Activated CD8-positive, alpha-beta memory T cell treated with anti-CD3 and anti-CD28 coated beads, Interleukin-2, amount 50 U/mL, for 48 hours (primary cell): Measurements from ENCODE around the gene UVSSA.

Experiments used
- DNase-seq: peaks from one replicate; pipeline ENCODE4 v3.0.0-alpha.2; 2020

Gene UVSSA

DNA sequence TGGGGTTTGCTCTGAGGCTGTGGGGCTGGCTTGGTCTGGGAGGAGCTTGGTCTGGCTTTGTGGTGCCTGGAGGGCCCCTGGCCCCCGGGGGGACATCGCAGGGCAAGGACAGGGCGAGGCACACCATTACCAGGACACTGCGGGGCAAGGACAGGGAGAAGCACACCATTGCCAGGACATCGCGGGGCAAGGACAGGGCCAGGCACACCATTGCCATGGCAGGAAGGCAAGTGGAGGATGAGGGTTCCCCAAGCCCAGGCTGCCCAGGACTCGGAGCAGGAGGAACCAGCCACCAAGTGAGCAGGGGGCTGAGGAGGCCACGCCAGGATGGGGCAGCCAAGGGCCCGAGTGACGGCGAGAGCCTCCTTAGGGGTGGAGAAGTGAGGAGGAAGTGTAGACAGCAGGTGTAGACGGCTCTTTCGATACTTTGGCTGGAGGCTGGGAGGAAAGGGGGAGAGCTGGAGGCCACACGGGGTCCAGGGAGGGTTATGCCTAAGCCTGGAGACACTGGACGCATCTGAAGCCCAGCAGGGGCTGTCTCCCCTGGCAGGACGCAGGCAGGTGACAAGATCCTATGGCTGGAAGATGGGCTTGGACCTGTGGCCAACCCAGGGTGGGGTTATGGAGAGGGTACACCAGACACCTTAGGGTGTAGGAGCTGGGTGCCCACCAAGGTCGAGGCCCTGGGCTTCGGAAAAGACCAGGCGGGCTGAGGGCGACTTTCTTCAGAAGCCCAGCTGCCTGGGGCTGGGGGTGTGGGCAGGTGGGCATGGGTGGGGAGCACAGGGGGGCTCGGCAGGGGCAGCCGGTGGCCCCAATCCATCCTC lies 51.9 kb downstream of the UVSSA start:
- no peak for DNase-seq

DNA sequence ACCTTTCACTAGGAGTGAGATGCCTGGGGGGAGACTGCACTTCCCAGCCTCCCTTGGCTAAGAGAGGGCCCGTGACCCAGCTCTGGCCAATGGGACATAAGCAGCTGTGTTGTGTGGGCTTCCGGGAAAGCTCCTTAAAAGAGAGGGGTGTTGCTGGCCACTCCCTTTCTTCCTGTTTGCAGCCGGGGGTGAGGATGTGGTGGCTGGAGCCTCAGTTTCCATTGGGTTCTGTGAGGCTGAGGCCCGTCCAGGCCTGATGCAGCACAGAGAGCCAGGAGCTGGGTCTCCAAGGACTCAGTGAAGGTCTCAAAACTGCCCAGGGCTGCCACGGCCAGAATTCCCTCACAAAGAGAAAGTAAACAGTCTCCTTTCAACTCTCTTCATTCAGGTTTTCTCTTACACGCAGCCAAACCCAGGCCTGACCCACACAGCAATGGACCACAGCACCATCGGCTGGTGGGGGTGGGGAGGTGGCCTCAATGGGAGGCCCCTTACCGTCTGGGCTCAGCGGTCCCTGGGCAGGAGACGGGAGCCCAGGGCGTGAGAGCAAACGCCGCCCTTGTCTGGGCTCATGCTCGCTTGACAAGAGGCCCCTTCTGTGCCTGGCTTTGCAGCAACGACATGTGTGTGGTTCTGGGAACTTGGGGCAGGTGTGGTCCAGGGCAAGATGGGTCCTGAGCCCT lies 52.6 kb downstream of the UVSSA start:
- DNase-seq = peak; percentile 25

- DNase-seq = peak; percentile 44
These were observed 53.3 kb downstream of the UVSSA start for GRCh38 chr4:1400191-1400805.

GRCh38 chr4:1400831-1401408 lies 53.9 kb downstream of the UVSSA start:
- peak; percentile 45 for DNase-seq

- peak; percentile 51 for DNase-seq
These were observed 54.5 kb downstream of the UVSSA start for GRCh38 chr4:1401409-1402020.

DNA sequence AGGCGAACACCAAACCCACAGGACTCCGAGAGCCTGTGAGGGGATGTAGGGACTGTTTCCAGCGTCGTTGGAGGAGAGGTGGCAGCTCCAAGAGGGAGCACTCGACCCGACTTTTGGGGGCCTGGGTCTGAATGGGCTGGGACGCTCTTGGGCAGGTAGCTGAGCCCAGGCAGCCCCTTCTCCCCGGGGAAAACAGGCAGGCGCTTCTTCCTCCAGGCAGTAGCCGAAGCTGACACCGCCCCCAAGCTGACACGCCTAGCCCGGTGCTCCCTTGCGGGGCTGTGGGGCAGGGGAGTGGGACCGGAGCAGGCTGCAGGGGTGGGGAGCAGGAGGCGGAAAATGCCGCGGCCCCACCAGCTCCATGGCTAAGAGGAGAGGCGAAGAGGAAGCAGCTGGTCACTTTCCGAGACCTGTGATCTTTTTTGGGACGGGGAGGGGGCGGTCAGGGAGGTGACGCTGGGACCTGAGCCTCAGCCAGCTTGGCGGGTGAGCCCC lies 55.1 kb downstream of the UVSSA start:
- peak; percentile 48 for DNase-seq

DNA sequence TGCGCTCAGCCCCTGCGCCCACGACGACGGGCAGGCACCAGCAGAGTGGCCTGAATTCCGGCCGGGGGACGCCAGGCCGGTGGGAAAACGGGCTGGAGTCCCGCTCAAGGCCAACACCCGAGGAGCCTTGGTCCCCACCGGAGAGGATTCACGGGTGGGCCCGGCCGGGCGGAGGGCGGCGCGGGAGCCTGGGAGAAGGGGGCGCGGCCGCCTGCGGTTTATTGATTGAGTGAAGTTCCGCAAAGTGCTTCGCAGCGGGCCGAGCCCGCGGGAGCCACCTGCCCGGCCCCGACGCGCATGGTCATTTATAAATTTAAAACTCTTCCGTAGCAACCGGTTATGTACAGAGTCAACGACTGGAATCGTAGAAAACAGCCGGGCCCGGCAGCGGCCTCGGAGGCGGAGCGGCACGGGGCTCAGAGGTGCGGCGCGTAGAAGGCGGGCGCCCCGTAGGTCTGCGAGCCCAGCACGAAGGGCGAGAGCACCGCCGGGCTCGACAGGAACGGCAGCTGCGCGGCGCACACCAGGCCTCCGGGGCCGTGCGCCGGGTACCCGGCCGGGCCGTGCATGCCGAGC lies 55.6 kb downstream of the UVSSA start:
- peak; percentile 53 for DNase-seq

DNA sequence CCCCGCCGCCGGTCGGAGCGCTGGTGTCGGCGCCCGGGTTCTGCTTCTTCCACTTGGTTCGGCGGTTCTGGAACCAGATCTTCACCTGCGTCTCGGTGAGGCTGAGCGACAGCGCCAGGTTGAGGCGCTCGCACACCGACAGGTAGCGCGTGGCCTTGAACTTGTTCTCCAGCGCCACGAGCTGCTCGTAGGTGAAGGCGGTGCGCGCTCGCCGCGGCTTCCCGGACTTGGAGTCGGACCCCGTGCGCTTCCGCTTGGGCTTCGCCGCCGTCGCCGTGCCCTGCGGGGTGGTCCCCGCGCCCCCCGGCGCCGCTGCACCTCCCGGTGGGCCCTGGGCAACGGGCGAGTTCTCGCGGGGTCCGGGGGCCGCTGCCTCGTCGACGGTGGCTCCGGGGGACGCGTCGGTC lies 56.2 kb downstream of the UVSSA start:
- peak; percentile 52 for DNase-seq

GRCh38 chr4:1403591-1404572 lies 56.9 kb downstream of the UVSSA start:
- peak; percentile 57 for DNase-seq

DNA sequence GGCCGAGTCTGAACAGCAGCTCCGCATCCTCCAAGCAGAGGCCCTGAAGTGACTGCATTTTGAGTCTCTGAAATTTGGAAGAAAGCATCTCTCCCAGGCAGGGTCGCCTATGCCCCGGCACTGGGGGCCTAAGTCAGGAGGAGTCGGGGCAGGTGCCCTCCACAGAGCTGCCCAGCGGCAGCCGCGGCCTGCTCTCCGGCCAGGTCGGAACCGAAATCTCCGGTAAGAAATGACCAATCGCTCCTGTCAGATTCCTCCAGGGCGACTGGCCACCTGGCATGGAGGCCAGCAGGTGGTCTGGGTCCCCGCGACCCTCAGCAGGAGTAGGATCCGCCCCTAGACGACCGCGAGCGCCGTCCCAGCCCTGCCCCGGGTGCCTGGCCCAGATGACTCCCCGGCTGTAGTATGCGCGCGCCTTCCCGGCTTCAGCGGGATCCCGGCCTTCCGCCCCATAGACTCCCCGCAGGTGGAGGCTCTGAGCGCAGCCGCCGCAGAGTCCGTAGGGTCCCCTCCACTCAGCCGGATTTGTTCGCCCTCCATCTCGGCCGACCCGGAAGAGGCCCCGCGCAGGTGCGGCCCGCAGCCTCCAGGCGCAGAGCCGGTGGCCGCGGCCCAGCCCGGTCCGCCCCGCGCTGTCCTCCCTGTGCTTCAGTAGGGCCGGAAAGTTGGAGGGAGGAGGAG lies 57.7 kb downstream of the UVSSA start:
- peak; percentile 56 for DNase-seq

DNA sequence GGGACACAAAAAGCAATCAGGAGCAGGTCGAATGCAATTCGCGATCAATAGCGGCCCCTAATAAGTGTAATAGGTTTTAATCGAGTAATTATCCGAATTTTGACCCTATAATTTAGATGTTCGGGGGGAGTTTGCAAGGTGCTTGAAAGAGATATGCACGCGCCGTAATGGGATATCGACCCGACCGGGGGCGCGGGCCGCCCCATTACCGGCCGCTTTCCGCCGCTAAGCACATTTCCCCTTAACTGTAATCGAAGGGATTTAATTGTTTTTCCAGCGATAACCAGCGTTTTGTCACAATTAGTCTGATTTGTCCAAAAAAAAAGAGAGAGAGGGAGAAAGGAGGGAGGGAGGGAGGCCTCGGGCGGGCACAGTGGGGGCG lies 58.2 kb downstream of the UVSSA start:
- DNase-seq = peak; percentile 47

DNA sequence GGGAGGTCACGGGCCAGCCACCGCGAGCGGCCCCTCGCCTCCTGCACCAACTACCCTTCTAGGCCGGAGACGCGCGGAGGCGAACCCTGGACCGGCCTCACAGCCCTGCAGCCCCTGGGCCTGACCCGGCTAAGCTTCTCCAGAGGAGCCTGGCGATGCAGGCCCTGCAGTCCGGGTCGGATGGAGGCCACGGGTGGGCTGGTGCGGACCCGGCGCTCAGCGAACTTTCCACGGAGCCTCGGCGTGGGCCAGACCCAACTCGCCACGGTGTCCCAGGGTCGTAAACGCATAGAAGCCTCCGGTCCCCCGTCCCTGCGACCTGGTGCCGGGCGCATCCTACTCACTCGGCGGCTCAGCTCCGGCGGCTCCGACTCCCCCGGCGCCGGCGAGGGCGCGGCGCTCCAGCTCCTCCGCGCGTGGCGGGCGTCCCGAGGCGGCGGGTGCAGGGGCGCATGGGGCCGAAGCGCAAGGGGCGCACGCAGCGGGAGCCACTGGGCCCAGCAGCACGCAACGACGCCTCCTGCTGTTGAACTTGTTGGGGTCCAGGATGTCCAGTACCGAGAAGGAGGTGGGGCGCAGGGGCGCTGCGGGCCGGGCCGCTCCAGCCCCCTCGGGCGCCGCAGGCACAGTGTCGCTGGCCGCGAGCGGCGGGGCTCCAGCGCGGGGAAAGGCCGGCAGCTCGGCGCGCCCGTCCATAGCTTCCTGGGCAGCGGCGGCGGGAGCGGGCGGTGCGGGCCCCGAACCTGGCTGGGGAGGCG lies 58.8 kb downstream of the UVSSA start:
- peak; percentile 52 for DNase-seq

DNA sequence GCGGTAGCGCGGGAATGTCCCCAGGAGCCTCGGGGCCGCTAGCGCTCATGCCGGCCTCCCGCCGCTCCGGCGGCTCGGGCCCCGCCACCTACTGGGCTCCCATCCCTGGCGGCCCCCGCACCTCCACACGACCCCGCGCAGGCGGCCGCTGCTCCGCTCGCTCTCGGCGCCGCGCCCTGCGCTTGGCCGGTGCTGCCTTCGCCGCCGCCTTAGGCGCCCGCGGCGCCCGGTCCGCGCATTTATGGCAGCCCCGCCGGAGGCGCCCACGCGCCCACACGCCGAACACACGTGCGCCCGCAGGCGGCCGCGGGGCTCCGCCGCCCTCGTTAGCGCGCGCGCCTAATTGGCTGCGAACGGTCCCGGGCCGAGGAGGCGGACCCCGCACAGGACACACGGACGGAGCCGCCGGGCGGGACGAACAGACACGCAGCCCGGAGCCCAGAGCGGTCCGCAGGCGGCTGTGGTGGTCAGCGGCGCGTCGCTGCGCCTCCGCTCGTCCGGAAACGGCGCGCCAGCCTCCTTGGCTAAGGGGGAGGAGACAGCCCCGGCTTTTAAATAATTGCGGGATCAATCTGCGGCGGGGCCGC lies 59.5 kb downstream of the UVSSA start, which contains the start of gene NKX1-1:
NKX1-1 (minus strand) TSS at position 49 of the 587 bp plus-strand sequence; CDS start at position 49, 0 bp downstream.
- peak; percentile 47 for DNase-seq

GRCh38 chr4:1406981-1407656 lies 60.1 kb downstream of the UVSSA start:
- DNase-seq = no peak

- peak; percentile 40 for DNase-seq
These were observed 60.8 kb downstream of the UVSSA start for GRCh38 chr4:1407657-1408333.

DNA sequence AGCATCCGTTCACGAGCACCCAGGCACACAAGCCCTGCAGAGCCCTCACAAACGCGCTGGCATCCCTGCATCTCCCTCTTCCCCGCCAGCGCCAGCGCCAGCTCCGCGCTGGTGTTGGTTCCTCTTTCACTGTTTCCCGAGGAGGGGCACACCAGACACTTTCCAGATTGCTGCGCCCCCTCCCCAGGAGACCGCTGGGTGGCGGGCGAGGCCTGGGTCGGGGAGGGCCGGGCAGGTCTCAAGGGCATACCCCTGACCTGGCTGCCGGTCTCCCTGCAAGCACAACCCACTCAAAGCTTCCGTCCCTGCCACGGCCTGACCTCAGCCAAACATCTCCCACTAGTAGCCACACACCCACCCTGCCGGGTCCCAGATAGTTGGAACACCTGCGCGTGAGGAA lies 61.4 kb downstream of the UVSSA start:
- no peak for DNase-seq

DNA sequence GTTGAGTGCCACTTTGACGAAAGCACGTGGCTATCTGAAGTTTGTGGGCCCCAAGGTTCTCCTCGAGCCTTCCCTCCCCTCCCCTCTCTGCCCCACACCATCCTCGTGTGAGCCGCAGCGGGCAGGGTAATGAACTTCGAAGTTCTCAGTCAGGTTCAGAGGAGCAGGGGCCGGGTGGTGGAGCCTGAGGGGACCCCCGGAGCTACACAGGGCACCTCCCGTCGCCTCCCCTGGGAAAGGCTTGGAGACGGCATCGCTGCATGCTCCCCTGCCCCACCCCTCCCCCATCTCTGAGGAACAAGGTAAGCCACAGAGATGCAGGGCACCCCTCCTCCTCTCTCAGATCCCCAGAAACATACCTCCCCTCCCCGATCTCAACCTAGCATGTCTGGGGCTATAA lies 62.1 kb downstream of the UVSSA start:
- no peak for DNase-seq
